Measurements from ENCODE around the gene CCT7. TPM values are rescaled to one million over a fixed set of nuclear protein-coding genes. Genes with fewer than 3 reads are reported as not detected.

The CCT7 gene
- total and polyA plus RNA-seq, 2 of the 8 experiments (the other 6 are each of a cell fraction or from before 2014, with no cell fraction given) = 440 to 474 TPM

DNA sequence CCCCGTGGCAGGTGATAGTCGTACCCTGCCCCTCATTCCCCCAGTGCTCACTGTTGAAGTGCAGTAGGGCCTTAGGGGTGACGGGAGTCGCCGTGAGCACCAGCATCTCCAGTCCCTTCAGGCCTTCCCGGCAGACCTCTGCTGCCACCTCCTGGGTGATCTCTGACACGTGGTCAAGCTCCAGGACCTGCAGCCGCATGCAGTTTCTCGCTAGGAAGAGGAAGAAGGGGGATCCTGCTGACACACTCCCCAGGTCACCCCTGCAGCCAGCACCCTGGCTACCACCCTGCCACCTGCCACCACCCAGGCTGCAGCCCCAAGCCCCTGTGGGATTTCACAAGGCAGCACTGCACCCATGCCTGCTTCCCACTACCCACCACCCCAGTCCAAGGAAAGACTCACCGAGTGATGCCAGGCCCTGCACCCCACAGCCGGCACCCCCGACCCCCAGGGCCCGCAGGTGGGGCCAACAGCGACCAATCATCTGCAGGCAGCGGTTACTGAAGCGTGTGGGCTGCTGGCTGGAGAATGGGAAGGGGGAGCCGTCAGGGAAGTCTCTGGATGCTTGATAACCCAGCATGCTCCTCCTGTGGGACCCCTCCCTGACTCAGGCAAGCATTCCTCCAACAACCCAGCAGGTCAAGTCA lies 26.4 kb downstream of the CCT7 start (continued):
- no peak for TF ChIP-seq RFX5 (IDR thresholded peaks at IDR 0.05; ENCODE audit: borderline replicate concordance, low read depth, low read length)
- TF ChIP-seq RNF2 (IDR thresholded peaks at IDR 0.05; ENCODE audit: borderline replicate concordance, low read depth, low read length, missing control alignments, poor library complexity, severe bottlenecking) = no peak
- TF ChIP-seq RAD21 (IDR thresholded peaks at IDR 0.05 in 1 of 2, conservative IDR thresholded peaks at IDR 0.05 in 1 of 2; ENCODE audit: low read depth in 2 of 2, low read length in 2 of 2) = peak; percentile 71 to 81
- TF ChIP-seq POLR2AphosphoS5 (IDR thresholded peaks at IDR 0.05; ENCODE audit: low read depth, low read length) = no peak
- no peak for TF ChIP-seq JUND (IDR thresholded peaks at IDR 0.05; ENCODE audit: low read length)
- no peak for TF ChIP-seq FOSL1 (IDR thresholded peaks at IDR 0.05; ENCODE audit: insufficient read depth, low read depth, low read length)
- TF ChIP-seq SP2 (IDR thresholded peaks at IDR 0.05; ENCODE audit: low read length) = no peak
- peak in 1 of 2 experiments; percentile 28; a peak in 1 of 3 replicates for TF ChIP-seq POLR2A (IDR thresholded peaks at IDR 0.05; ENCODE audit: control extremely low read depth in 1 of 2, low read depth in 2 of 2, low read length in 2 of 2)

Measured in H1 (cell line).